Mesendoderm (in vitro differentiated cells): Measurements from ENCODE around the gene HDAC11. TPM values are rescaled to one million over a fixed set of nuclear protein-coding genes. Genes with fewer than 3 reads are reported as not detected.

Source experiments
- DNase-seq: peaks from one replicate; pipeline ENCODE4 v3.0.0; 2013
- H2AK5ac ChIP-seq: 2 replicates; pipeline ENCODE4 v1.6.1; 2013; ENCODE audit warnings: low read length, inconsistent platforms
- H2BK120ac ChIP-seq: 2 replicates; pipeline ENCODE4 v1.6.1; 2013; ENCODE audit warnings: low read depth, mild to moderate bottlenecking, low read length, moderate library complexity, mixed read lengths
- H2BK15ac ChIP-seq: replicated peaks from 2 replicates; pipeline ENCODE4 v1.6.1; 2013; ENCODE audit warnings: low read depth, mild to moderate bottlenecking, moderate library complexity
- H2BK5ac ChIP-seq: 2 replicates; pipeline ENCODE4 v1.6.1; 2013; ENCODE audit warnings: low read length, inconsistent platforms
- H3K18ac ChIP-seq: 2 replicates; pipeline ENCODE4 v1.6.1; 2013; ENCODE audit warnings: mild to moderate bottlenecking, low read length, mixed read lengths
- H3K23ac ChIP-seq: one replicate; pipeline ENCODE4 v1.6.1; 2013; ENCODE audit warnings: low read length
- H3K27ac ChIP-seq: 2 replicates; pipeline ENCODE4 v1.5.1; 2013; ENCODE audit warnings: low read depth, mild to moderate bottlenecking, inconsistent platforms, low read length, moderate library complexity
- H3K27me3 ChIP-seq: 2 replicates; pipeline ENCODE4 v1.6.1; 2013; ENCODE audit warnings: low read length, control low read depth, mild to moderate bottlenecking, inconsistent platforms; ENCODE audit not compliant: insufficient read depth, poor library complexity
- H3K36me3 ChIP-seq: 2 replicates; pipeline ENCODE4 v1.6.1; 2013; ENCODE audit warnings: low read length, inconsistent platforms; ENCODE audit not compliant: control insufficient read depth, insufficient read depth
- H3K4ac ChIP-seq: one replicate; pipeline ENCODE4 v1.6.1; 2013; ENCODE audit warnings: low read depth, mild to moderate bottlenecking, low read length, moderate library complexity
- H3K4me1 ChIP-seq: 2 replicates; pipeline ENCODE4 v1.6.1; 2013; ENCODE audit warnings: low read depth, low read length, inconsistent platforms; ENCODE audit not compliant: control insufficient read depth
- H3K4me2 ChIP-seq: 2 replicates; pipeline ENCODE4 v1.6.1; 2013; ENCODE audit warnings: low read length
- H3K4me3 ChIP-seq: 2 replicates; pipeline ENCODE4 v1.5.1; 2013; ENCODE audit warnings: mild to moderate bottlenecking, low read length
- H3K56ac ChIP-seq: one replicate; pipeline ENCODE4 v1.6.1; 2013; ENCODE audit warnings: low read length
- H3K79me1 ChIP-seq: 2 replicates; pipeline ENCODE4 v1.6.1; 2013; ENCODE audit warnings: low read length, inconsistent platforms
- H3K79me2 ChIP-seq: 2 replicates; pipeline ENCODE4 v1.6.1; 2013; ENCODE audit warnings: mild to moderate bottlenecking, low read length; ENCODE audit not compliant: control insufficient read depth, insufficient read depth
- H3K9ac ChIP-seq: 2 replicates; pipeline ENCODE4 v1.6.1; 2013; ENCODE audit warnings: low read length, inconsistent platforms
- H4K5ac ChIP-seq: one replicate; pipeline ENCODE4 v1.6.1; 2013; ENCODE audit warnings: low read length
- H4K8ac ChIP-seq: one replicate; pipeline ENCODE4 v1.6.1; 2013; ENCODE audit warnings: low read depth, mild to moderate bottlenecking, control low read depth, low read length, moderate library complexity
- WGBS: extraction: QIAGEN DNeasy Blood & Tissue Kit; methylation state at CpG from one replicate; pipeline ENCODE4 v1.1.7; 2013; ENCODE audit warnings: low lambda C conversion rate, missing lambda C conversion rate; ENCODE audit not compliant: insufficient coverage; ENCODE audit errors: extremely low coverage; 5-methylcytosine and 5-hydroxymethylcytosine counted together
- small RNA-seq: library from polyadenylated mRNA; stranded (forward); fragments of <200 nt; extraction: miRNeasy Mini kit (QIAGEN cat#:217004); gene quantifications from one replicate; pipeline ENCODE3, GENCODE V24; 2013; ENCODE audit not compliant: insufficient read depth

HDAC11 gene

DNA sequence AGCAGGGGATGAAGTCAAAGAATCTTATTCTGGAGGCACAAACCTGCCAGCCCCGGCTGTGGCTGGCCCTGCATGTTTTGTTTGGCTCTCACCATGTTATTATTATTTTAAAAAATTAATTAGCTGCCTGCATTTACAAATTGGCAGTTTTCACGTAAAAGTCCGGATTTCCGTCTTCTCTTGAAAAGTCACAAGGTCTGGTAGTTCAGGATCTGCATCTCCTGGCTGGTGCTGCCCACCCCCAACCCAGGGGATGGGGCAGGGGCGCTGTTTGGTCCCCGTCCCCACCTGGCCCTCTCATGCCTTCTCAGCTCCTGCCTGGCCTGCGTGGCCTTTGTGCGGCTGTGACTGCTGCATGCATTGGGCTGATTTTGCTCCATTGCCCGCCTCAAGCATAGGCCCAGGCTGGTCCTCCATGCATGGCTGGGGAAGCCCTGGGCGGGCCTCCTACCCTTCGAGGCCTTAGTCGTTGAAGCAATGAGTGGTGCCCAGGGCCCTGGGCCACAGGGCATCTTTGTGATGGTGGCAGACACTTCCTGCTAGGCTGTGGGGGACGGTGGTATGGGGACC lies 70.8 kb downstream of the HDAC11 start:
- Histone ChIP-seq H3K4me3 (no peak overlapping the region), H4K5ac (no peak overlapping the region)

GRCh38 chr3:13552857-13553652 lies 72.9 kb downstream of the HDAC11 start:
- H3K4me3 ChIP-seq, result no peak overlapping the region
- no peak overlapping the region for H3K4ac ChIP-seq
- no peak overlapping the region for H4K5ac ChIP-seq
- no peak overlapping the region for H3K56ac ChIP-seq
- no peak overlapping the region for H3K27ac ChIP-seq
- no peak overlapping the region for H3K9ac ChIP-seq
- no peak overlapping the region for H4K8ac ChIP-seq
- H2AK5ac ChIP-seq, result no peak overlapping the region
- H3K79me2 ChIP-seq, result no peaks in the 10 kb centered on the region
- no peaks in the 10 kb centered on the region for H3K27me3 ChIP-seq
- H2BK15ac ChIP-seq, result no peak overlapping the region
- WGBS, result no CpG with 5 or more reads among the region's 28 CpGs
- H3K36me3 ChIP-seq, result no peaks in the 10 kb centered on the region
- no peak overlapping the region for H2BK120ac ChIP-seq
- no peak overlapping the region for H2BK5ac ChIP-seq
- H3K18ac ChIP-seq, result no peak overlapping the region
- H3K79me1 ChIP-seq, result no peaks in the 10 kb centered on the region
- H3K23ac ChIP-seq, result no peak overlapping the region
- DNase-seq, result no peak
- no peak overlapping the region for H3K4me2 ChIP-seq
- H3K4me1 ChIP-seq, result peaks cover 21% of the 10 kb centered on the region

More for the DNA sequence above, 70.8 kb downstream of the HDAC11 start:
- Histone ChIP-seq H3K9ac (no peak overlapping the region), H3K79me2 (no peaks in the 10 kb centered on the region), H3K27ac (no peak overlapping the region), H3K18ac (no peak overlapping the region), H3K27me3 (no peaks in the 10 kb centered on the region), H3K36me3 (no peaks in the 10 kb centered on the region), H2AK5ac (no peak overlapping the region), H4K8ac (no peak overlapping the region), H3K4ac (no peak overlapping the region), H3K4me2 (no peak overlapping the region), H3K56ac (peak overlapping the region; percentile 59), H2BK5ac (no peak overlapping the region), H2BK15ac (no peak overlapping the region), H3K23ac (no peak overlapping the region), H3K79me1 (no peaks in the 10 kb centered on the region), H2BK120ac (no peak overlapping the region), H3K4me1 (peaks cover 27% of the 10 kb centered on the region)
- WGBS, result no CpG with 5 or more reads among the region's 13 CpGs
- DNase-seq, result no peak

DNA sequence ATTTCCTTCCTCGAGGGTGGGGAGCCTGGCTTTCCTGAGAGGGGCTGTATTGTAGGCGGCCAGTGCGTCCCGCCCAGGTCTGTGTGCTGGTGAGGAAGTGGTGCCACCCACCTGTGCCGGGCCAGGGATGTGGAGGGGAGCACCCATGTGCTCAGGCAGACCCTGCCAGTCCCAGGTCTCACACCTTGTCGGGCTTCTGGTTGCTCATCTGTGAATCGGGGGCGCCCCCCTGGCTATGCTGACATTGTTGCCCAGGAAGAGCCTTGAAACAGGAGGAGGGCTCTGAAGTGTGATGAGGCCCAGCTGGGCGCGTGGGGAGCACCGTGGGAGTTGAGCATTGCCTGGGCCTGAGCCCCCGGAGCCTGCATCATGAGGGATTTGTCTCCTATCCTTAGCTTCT lies 73.6 kb downstream of the HDAC11 start:
- no peak for DNase-seq
- Histone ChIP-seq H3K27me3 (no peaks in the 10 kb centered on the region), H3K18ac (no peak overlapping the region), H3K4ac (no peak overlapping the region), H3K4me3 (no peak overlapping the region), H2BK120ac (no peak overlapping the region), H3K79me1 (no peaks in the 10 kb centered on the region), H4K5ac (no peak overlapping the region), H3K36me3 (no peaks in the 10 kb centered on the region), H3K4me2 (no peak overlapping the region), H2BK5ac (no peak overlapping the region), H3K56ac (no peak overlapping the region), H3K4me1 (peaks cover 17% of the 10 kb centered on the region), H4K8ac (no peak overlapping the region), H3K79me2 (no peaks in the 10 kb centered on the region), H3K9ac (no peak overlapping the region), H2AK5ac (no peak overlapping the region), H2BK15ac (no peak overlapping the region), H3K27ac (no peak overlapping the region), H3K23ac (no peak overlapping the region)
- no CpG with 5 or more reads among the region's 12 CpGs for WGBS

GRCh38 chr3:13555753-13556152 lies 75.6 kb downstream of the HDAC11 start:
- H4K5ac ChIP-seq, result no peak overlapping the region
- DNase-seq, result peak; percentile 71
- H3K36me3 ChIP-seq, result no peaks in the 10 kb centered on the region
- H3K27ac ChIP-seq, result peak overlapping the region; percentile 10
- H3K79me1 ChIP-seq, result no peaks in the 10 kb centered on the region
- H2BK120ac ChIP-seq, result no peak overlapping the region
- H3K27me3 ChIP-seq, result no peaks in the 10 kb centered on the region
- H3K4me2 ChIP-seq, result no peak overlapping the region
- no peak overlapping the region for H2BK5ac ChIP-seq
- H2AK5ac ChIP-seq, result no peak overlapping the region
- no peak overlapping the region for H3K23ac ChIP-seq
- H3K56ac ChIP-seq, result peak overlapping the region; percentile 64
- no CpG with 5 or more reads among the region's 11 CpGs for WGBS
- no peak overlapping the region for H3K4ac ChIP-seq
- H3K79me2 ChIP-seq, result no peaks in the 10 kb centered on the region
- no peak overlapping the region for H3K9ac ChIP-seq
- H4K8ac ChIP-seq, result no peak overlapping the region
- H2BK15ac ChIP-seq, result no peak overlapping the region
- peaks cover 10% of the 10 kb centered on the region for H3K4me1 ChIP-seq
- H3K4me3 ChIP-seq, result no peak overlapping the region
- no peak overlapping the region for H3K18ac ChIP-seq

Small RNAs within 50 kb of the gene (small RNA-seq; reads per million reads assigned to genes)
- not detected for gene AC027124.2
